Right atrium auricular region (tissue), 2 donors: ENCODE results near the gene HHLA2. TPM values are rescaled to one million over a fixed set of nuclear protein-coding genes. Genes with fewer than 3 reads are reported as not detected.

Source experiments
- DNase-seq: peaks from one replicate; pipeline ENCODE4 v3.0.0-alpha.2; 2019; ENCODE audit warnings: low spot score
- H3K27ac ChIP-seq, 2 donors: fragments of 200-600 bp; sonication (generic); 1 replicate in 1 of 2; 2 replicates in 1 of 2; pipeline ENCODE4 v1.5.1; 2016 to 2019
- H3K27me3 ChIP-seq, 2 donors: fragments of 200-600 bp; sonication (generic); one replicate each; pipeline versions ENCODE4 v1.5.1 to v1.6.0; 2017 to 2019
- H3K36me3 ChIP-seq: fragments of 200-600 bp; sonication (generic); one replicate; pipeline ENCODE4 v1.5.1; 2016
- H3K4me1 ChIP-seq, 2 donors: fragments of 200-600 bp; sonication (generic); one replicate each; pipeline versions ENCODE4 v1.5.1 to v1.6.0; 2017 to 2019
- H3K4me3 ChIP-seq, 2 donors: fragments of 200-600 bp; sonication (generic); 1 replicate in 1 of 2; 2 replicates in 1 of 2; pipeline ENCODE4 v1.5.1; 2017 to 2019; ENCODE audit warnings: mild to moderate bottlenecking in 1 of 2, moderate library complexity in 1 of 2
- H3K9me3 ChIP-seq, 2 donors: fragments of 200-600 bp; sonication (generic); one replicate each; pipeline ENCODE4 v1.5.1; 2019
- CTCF ChIP-seq, 2 donors: fragments of 200-600 bp; sonication (generic); IDR thresholded peaks; one replicate each; pipeline ENCODE4 v1.5.1; 2019; ENCODE audit warnings: antibody characterized with exemption in 2 of 2
- total RNA-seq, 2 donors: library from RNA; depleted of rRNA; stranded (reverse); fragments of >200 nt; gene quantifications; one replicate each; pipeline ENCODE4 v1.1.0, GENCODE V29; 2016

Gene HHLA2
- total RNA-seq, 2 donors from 2014 or later = not detected

GRCh38 chr3:108334701-108335100 lies 38.4 kb downstream of the HHLA2 start:
- Histone ChIP-seq H3K4me3 (no peak overlapping the region), H3K27ac (no peak overlapping the region), H3K4me1 (no peaks in the 10 kb centered on the region), H3K9me3 (no peaks in the 10 kb centered on the region), H3K36me3 (no peaks in the 10 kb centered on the region), H3K27me3 (no peaks in the 10 kb centered on the region)
- no peak for DNase-seq
- TF ChIP-seq CTCF (IDR thresholded peaks at IDR 0.05) = no peak

GRCh38 chr3:108338901-108339545 lies 42.7 kb downstream of the HHLA2 start:
- DNase-seq = no peak
- TF ChIP-seq CTCF (IDR thresholded peaks at IDR 0.05) = no peak
- no peak overlapping the region for H3K4me3 ChIP-seq
- no peaks in the 10 kb centered on the region for H3K36me3 ChIP-seq
- no peaks in the 10 kb centered on the region for H3K9me3 ChIP-seq
- H3K4me1 ChIP-seq = no peaks in the 10 kb centered on the region
- no peak overlapping the region for H3K27ac ChIP-seq
- H3K27me3 ChIP-seq = no peaks in the 10 kb centered on the region

- DNase-seq = no peak
- Histone ChIP-seq H3K9me3 (no peaks in the 10 kb centered on the region), H3K27ac (no peak overlapping the region), H3K27me3 (no peaks in the 10 kb centered on the region), H3K36me3 (no peaks in the 10 kb centered on the region), H3K4me3 (no peak overlapping the region), H3K4me1 (no peaks in the 10 kb centered on the region)
- no peak for TF ChIP-seq CTCF (IDR thresholded peaks at IDR 0.05)
These were observed 45.6 kb downstream of the HHLA2 start for GRCh38 chr3:108341911-108342310.

- TF ChIP-seq CTCF (IDR thresholded peaks at IDR 0.05) = no peak
- H3K4me1 ChIP-seq = no peaks in the 10 kb centered on the region
- no peak for DNase-seq
- H3K4me3 ChIP-seq = no peak overlapping the region
- H3K27ac ChIP-seq = no peak overlapping the region
- no peaks in the 10 kb centered on the region for H3K27me3 ChIP-seq
- no peaks in the 10 kb centered on the region for H3K9me3 ChIP-seq
- no peaks in the 10 kb centered on the region for H3K36me3 ChIP-seq
These were observed 46.6 kb downstream of the HHLA2 start for GRCh38 chr3:108342837-108343486.

- no peak overlapping the region for H3K27ac ChIP-seq
- no peak for TF ChIP-seq CTCF (IDR thresholded peaks at IDR 0.05)
- H3K4me1 ChIP-seq = no peaks in the 10 kb centered on the region
- no peak overlapping the region for H3K4me3 ChIP-seq
- H3K27me3 ChIP-seq = no peaks in the 10 kb centered on the region
- H3K36me3 ChIP-seq = no peaks in the 10 kb centered on the region
- no peaks in the 10 kb centered on the region for H3K9me3 ChIP-seq
- no peak for DNase-seq
These were observed 47.1 kb downstream of the HHLA2 start for GRCh38 chr3:108343491-108343890.
